ENCODE measurements around the gene ELOVL3.

GRCh38 chr10:102264371-102264770, 38.3 kb downstream of the ELOVL3 start:
- TF ChIP-seq NFYB (CRISPR knock-in tag; conservative IDR thresholded peaks at IDR 0.05; ENCODE audit: low read depth) (no peak), ETV6 (CRISPR knock-in tag; IDR thresholded peaks at IDR 0.05) (no peak), CTCF (IDR thresholded peaks at IDR 0.05) (no peak), MYBL2 (CRISPR knock-in tag; IDR thresholded peaks at IDR 0.05) (no peak), NR1H2 (CRISPR knock-in tag; IDR thresholded peaks at IDR 0.05) (no peak), MXD4 (CRISPR knock-in tag; IDR thresholded peaks at IDR 0.05; ENCODE audit: borderline replicate concordance) (no peak)
- TF ChIP-seq, protein P1, sequence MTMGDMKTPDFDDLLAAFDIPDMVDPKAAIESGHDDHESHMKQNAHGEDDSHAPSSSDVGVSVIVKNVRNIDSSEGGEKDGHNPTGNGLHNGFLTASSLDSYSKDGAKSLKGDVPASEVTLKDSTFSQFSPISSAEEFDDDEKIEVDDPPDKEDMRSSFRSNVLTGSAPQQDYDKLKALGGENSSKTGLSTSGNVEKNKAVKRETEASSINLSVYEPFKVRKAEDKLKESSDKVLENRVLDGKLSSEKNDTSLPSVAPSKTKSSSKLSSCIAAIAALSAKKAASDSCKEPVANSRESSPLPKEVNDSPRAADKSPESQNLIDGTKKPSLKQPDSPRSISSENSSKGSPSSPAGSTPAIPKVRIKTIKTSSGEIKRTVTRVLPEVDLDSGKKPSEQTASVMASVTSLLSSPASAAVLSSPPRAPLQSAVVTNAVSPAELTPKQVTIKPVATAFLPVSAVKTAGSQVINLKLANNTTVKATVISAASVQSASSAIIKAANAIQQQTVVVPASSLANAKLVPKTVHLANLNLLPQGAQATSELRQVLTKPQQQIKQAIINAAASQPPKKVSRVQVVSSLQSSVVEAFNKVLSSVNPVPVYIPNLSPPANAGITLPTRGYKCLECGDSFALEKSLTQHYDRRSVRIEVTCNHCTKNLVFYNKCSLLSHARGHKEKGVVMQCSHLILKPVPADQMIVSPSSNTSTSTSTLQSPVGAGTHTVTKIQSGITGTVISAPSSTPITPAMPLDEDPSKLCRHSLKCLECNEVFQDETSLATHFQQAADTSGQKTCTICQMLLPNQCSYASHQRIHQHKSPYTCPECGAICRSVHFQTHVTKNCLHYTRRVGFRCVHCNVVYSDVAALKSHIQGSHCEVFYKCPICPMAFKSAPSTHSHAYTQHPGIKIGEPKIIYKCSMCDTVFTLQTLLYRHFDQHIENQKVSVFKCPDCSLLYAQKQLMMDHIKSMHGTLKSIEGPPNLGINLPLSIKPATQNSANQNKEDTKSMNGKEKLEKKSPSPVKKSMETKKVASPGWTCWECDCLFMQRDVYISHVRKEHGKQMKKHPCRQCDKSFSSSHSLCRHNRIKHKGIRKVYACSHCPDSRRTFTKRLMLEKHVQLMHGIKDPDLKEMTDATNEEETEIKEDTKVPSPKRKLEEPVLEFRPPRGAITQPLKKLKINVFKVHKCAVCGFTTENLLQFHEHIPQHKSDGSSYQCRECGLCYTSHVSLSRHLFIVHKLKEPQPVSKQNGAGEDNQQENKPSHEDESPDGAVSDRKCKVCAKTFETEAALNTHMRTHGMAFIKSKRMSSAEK (CRISPR knock-in tag; IDR thresholded peaks at IDR 0.05; ENCODE audit: borderline replicate concordance) = no peak
